IMR-90 (cell line): ENCODE data around the gene PLA2G3. TPM values are rescaled to one million over a fixed set of nuclear protein-coding genes. Genes with fewer than 3 reads are reported as not detected.

Experiments
- ATAC-seq: fragments of 200-7000 bp; cut with Tn5 transposase; 2 replicates; pipeline ENCODE4 v1.9.1; 2020; ENCODE audit warnings: low read depth, mild to moderate bottlenecking, moderate library complexity
- BruUV-seq: library from RNA; stranded (reverse); fragments of 400-500 nt; replicated peaks from 2 replicates; lab custom pipeline; 2021; lab: Mats Ljungman, UMichigan
- CTCF ChIA-PET: fragments of 300-600 bp; formaldehyde crosslinking; extraction: SDS; loops from one replicate; lab custom pipeline; 2021; ENCODE audit warnings: antibody characterized with exemption; lab: Yijun Ruan, JAX
- POLR2A ChIA-PET: fragments of 300-600 bp; sonication (Branson Sonifier 250); formaldehyde crosslinking; loops from one replicate; lab custom pipeline; 2022; ENCODE audit warnings: antibody characterized with exemption; ENCODE audit not compliant: unreplicated experiment; lab: Charles Lee
- DNase-seq: peaks from one replicate; pipeline ENCODE4 v3.0.0; 2013
- H2AFZ ChIP-seq: replicated peaks from 2 replicates; pipeline ENCODE3; 2013; ENCODE audit warnings: low read length, mild to moderate bottlenecking; ENCODE audit not compliant: poor library complexity
- H2AK5ac ChIP-seq: 2 replicates; pipeline ENCODE4 v1.6.1; 2013; ENCODE audit warnings: low read depth, low read length, inconsistent platforms
- H2AK9ac ChIP-seq: replicated peaks from 2 replicates; pipeline ENCODE3; 2013; ENCODE audit warnings: mild to moderate bottlenecking, low read depth, low read length, moderate library complexity; ENCODE audit not compliant: poor library complexity
- H2BK120ac ChIP-seq: 2 replicates; pipeline ENCODE4 v1.6.1; 2013; ENCODE audit warnings: low read depth, low read length, inconsistent platforms
- H2BK15ac ChIP-seq: 3 replicates; pipeline ENCODE4 v1.6.1; 2013; ENCODE audit warnings: low read depth, low read length, inconsistent platforms
- H2BK20ac ChIP-seq: 2 replicates; pipeline ENCODE4 v1.6.1; 2013; ENCODE audit warnings: low read depth, mild to moderate bottlenecking, inconsistent platforms, low read length, moderate library complexity
- H2BK5ac ChIP-seq: 2 replicates; pipeline ENCODE4 v1.6.1; 2013; ENCODE audit warnings: mild to moderate bottlenecking, low read depth, low read length, inconsistent platforms; ENCODE audit not compliant: poor library complexity, severe bottlenecking
- H3K14ac ChIP-seq: replicated peaks from 2 replicates; pipeline ENCODE4 v1.6.1; 2013; ENCODE audit warnings: low read depth, low read length, inconsistent platforms
- H3K18ac ChIP-seq: 2 replicates; pipeline ENCODE4 v1.6.1; 2013; ENCODE audit warnings: low read depth, low read length, control low read depth
- H3K23ac ChIP-seq: 2 replicates; pipeline ENCODE4 v1.6.1; 2013; ENCODE audit warnings: low read depth, low read length, inconsistent platforms
- H3K27ac ChIP-seq: 2 replicates; pipeline ENCODE4 v1.5.1; 2013; ENCODE audit warnings: mild to moderate bottlenecking, control low read depth, low read length; ENCODE audit not compliant: insufficient read depth
- H3K27me3 ChIP-seq: 2 replicates; pipeline ENCODE4 v1.6.1; 2013; ENCODE audit warnings: low read length; ENCODE audit not compliant: control insufficient read depth, insufficient read depth
- H3K36me3 ChIP-seq: 2 replicates; pipeline ENCODE4 v1.6.1; 2013; ENCODE audit warnings: low read length, mixed read lengths; ENCODE audit not compliant: control insufficient read depth, insufficient read depth
- H3K4ac ChIP-seq: 2 replicates; pipeline ENCODE4 v1.6.1; 2013; ENCODE audit warnings: low read depth, low read length, inconsistent platforms
- H3K4me1 ChIP-seq: 2 replicates; pipeline ENCODE4 v1.6.1; 2013; ENCODE audit warnings: low read length, mixed read lengths; ENCODE audit not compliant: control insufficient read depth, insufficient read depth
- H3K4me2 ChIP-seq: 2 replicates; pipeline ENCODE4 v1.6.1; 2013; ENCODE audit warnings: low read depth, mild to moderate bottlenecking, control low read depth, low read length, moderate library complexity
- H3K4me3 ChIP-seq: 2 replicates; pipeline ENCODE4 v1.5.1; 2013; ENCODE audit warnings: low read depth, mild to moderate bottlenecking, control low read depth, low read length, moderate library complexity; ENCODE audit not compliant: insufficient read depth
- H3K56ac ChIP-seq: 2 replicates; pipeline ENCODE4 v1.6.1; 2013; ENCODE audit warnings: low read length, inconsistent platforms; ENCODE audit not compliant: insufficient read depth; ENCODE audit errors: extremely low read depth
- H3K79me1 ChIP-seq, 2 experiments: 2 replicates each; pipeline ENCODE4 v1.6.1; 2013; ENCODE audit warnings: low read length in 2 of 2, inconsistent platforms in 1 of 2, low read depth in 1 of 2
- H3K9ac ChIP-seq: 2 replicates; pipeline ENCODE4 v1.6.1; 2013; ENCODE audit warnings: low read depth, low read length, control low read depth
- H3K9me1 ChIP-seq: 2 replicates; pipeline ENCODE4 v1.6.1; 2013; ENCODE audit warnings: low read length, inconsistent platforms; ENCODE audit not compliant: insufficient read depth
- H3K9me3 ChIP-seq: 2 replicates; pipeline ENCODE4 v1.6.1; 2013; ENCODE audit warnings: low read length; ENCODE audit not compliant: control insufficient read depth, insufficient read depth
- H4K20me1 ChIP-seq: 2 replicates; pipeline ENCODE4 v1.6.1; 2013; ENCODE audit warnings: low read length, inconsistent platforms; ENCODE audit not compliant: insufficient read depth
- H4K5ac ChIP-seq: 2 replicates; pipeline ENCODE4 v1.6.1; 2013; ENCODE audit warnings: mild to moderate bottlenecking, low read depth, low read length, control low read depth
- H4K8ac ChIP-seq, 2 experiments: 2 replicates each; pipeline ENCODE4 v1.6.1; 2013; ENCODE audit warnings: low read depth in 2 of 2, low read length in 2 of 2, control low read depth in 1 of 2, inconsistent platforms in 1 of 2
- H4K91ac ChIP-seq: 2 replicates; pipeline ENCODE4 v1.6.1; 2013; ENCODE audit warnings: low read depth, low read length, inconsistent platforms; ENCODE audit not compliant: insufficient read depth
- BHLHE40 ChIP-seq: fragments of 150-350 bp; IDR thresholded peaks from 2 replicates; pipeline ENCODE4 v1.6.1; 2016; ENCODE audit warnings: mild to moderate bottlenecking, low read depth, low read length
- CEBPB ChIP-seq: IDR thresholded peaks from 2 replicates; pipeline ENCODE4 v1.6.1; 2012; ENCODE audit warnings: low read depth, low read length, improper control_type of control experiment
- CHD1 ChIP-seq: IDR thresholded peaks from 2 replicates; pipeline ENCODE4 v1.6.1; 2012; ENCODE audit warnings: low read depth, low read length, improper control_type of control experiment
- CTCF ChIP-seq: conservative IDR thresholded peaks from 2 replicates; pipeline ENCODE4 v1.5.1; 2012; ENCODE audit warnings: mild to moderate bottlenecking, low read depth, low read length, improper control_type of control experiment
- ELK1 ChIP-seq: fragments of 150-350 bp; IDR thresholded peaks from 2 replicates; pipeline ENCODE4 v1.6.1; 2016; ENCODE audit warnings: low read depth, mild to moderate bottlenecking, low read length, moderate library complexity, borderline replicate concordance
- FOS ChIP-seq: fragments of 150-350 bp; IDR thresholded peaks from 2 replicates; pipeline ENCODE4 v1.6.1; 2016; ENCODE audit warnings: low read depth, low read length
- MAFK ChIP-seq: IDR thresholded peaks from 2 replicates; pipeline ENCODE4 v1.6.1; 2012; ENCODE audit warnings: low read depth, low read length, improper control_type of control experiment
- MAZ ChIP-seq: IDR thresholded peaks from 2 replicates; pipeline ENCODE4 v1.6.1; 2012; ENCODE audit warnings: low read depth, mild to moderate bottlenecking, low read length, improper control_type of control experiment, moderate library complexity, borderline replicate concordance
- MXI1 ChIP-seq: IDR thresholded peaks from 2 replicates; pipeline ENCODE4 v1.6.1; 2012; ENCODE audit warnings: low read depth, mild to moderate bottlenecking, low read length, moderate library complexity, borderline replicate concordance
- NFE2L2 ChIP-seq: fragments of 150-350 bp; IDR thresholded peaks from 2 replicates; pipeline ENCODE4 v1.6.1; 2016; ENCODE audit warnings: low read depth, mild to moderate bottlenecking, low read length
- POLR2A ChIP-seq: IDR thresholded peaks from 2 replicates; pipeline ENCODE4 v1.6.1; 2012; ENCODE audit warnings: mild to moderate bottlenecking, low read depth, low read length
- RAD21 ChIP-seq: IDR thresholded peaks from 2 replicates; pipeline ENCODE4 v1.6.1; 2012; ENCODE audit warnings: low read length, improper control_type of control experiment
- RCOR1 ChIP-seq: IDR thresholded peaks from 2 replicates; pipeline ENCODE4 v1.6.1; 2012; ENCODE audit warnings: mild to moderate bottlenecking, low read length, improper control_type of control experiment; ENCODE audit not compliant: insufficient replicate concordance
- RFX5 ChIP-seq: IDR thresholded peaks from 2 replicates; pipeline ENCODE4 v1.8.0; 2012; ENCODE audit warnings: low read depth, mild to moderate bottlenecking, low read length, moderate library complexity
- SMC3 ChIP-seq: fragments of 150-350 bp; IDR thresholded peaks from 2 replicates; pipeline ENCODE4 v1.6.1; 2016; ENCODE audit warnings: low read depth, mild to moderate bottlenecking, antibody characterized with exemption, low read length, moderate library complexity
- USF2 ChIP-seq: fragments of 150-350 bp; IDR thresholded peaks from 2 replicates; pipeline ENCODE4 v1.6.1; 2017; ENCODE audit warnings: mild to moderate bottlenecking, antibody characterized with exemption, low read length, low read depth
- WGBS, 2 experiments: methylation state at CpG; one replicate each; pipeline versions ENCODE4 v1.1.5 to v1.1.7; 2013; ENCODE audit warnings: missing lambda C conversion rate in 2 of 2; ENCODE audit not compliant: insufficient read length in 1 of 2; ENCODE audit errors: extremely low coverage in 2 of 2; 5-methylcytosine and 5-hydroxymethylcytosine counted together
- dilution Hi-C: fragments of 300-500 bp; cut with HindIII; formaldehyde crosslinking; loops from one replicate; pipeline ENCODE4 v1.14.3; 2018; ENCODE audit warnings: low sequenced_read_pairs; ENCODE audit not compliant: unreplicated experiment
- in situ Hi-C: fragments of 300-500 bp; cut with MboI; formaldehyde crosslinking; loops from 3 replicates; pipeline ENCODE4 v1.14.3; 2019; ENCODE audit warnings: low sequenced_read_pairs, inconsistent platforms, mixed read lengths
- intact Hi-C: fragments of 100-400 bp; cut with micrococcal nuclease; formaldehyde crosslinking; loops from 2 replicates; pipeline ENCODE4 v1.10.0; 2022
- polyA plus RNA-seq, 3 experiments: library from polyadenylated mRNA; depleted of rRNA; stranded (reverse); fragments of >200 nt; gene quantifications; 2 replicates each; pipeline ENCODE4 v1.2.3, GENCODE V29; 2012; ENCODE audit warnings: low replicate concordance in 1 of 3
- total RNA-seq: library from RNA; depleted of rRNA; stranded (reverse); fragments of >200 nt; gene quantifications from 2 replicates; pipeline ENCODE4 v1.2.3, GENCODE V29; 2012

The PLA2G3 gene
- total and polyA plus RNA-seq, 2 of the 4 experiments (the other 2 are of a cell fraction), result under 0.01 to 0.12 TPM

- intact Hi-C loops, result no loop called here
- no peak overlapping the region for H4K91ac ChIP-seq
- BruUV-seq, result no TSS peak
- no peak overlapping the region for H3K27ac ChIP-seq
- H3K4me2 ChIP-seq, result no peak overlapping the region
- no peak for ATAC-seq
- H3K14ac ChIP-seq, result no peak overlapping the region
- H4K8ac ChIP-seq, result no peak overlapping the region
- no peak overlapping the region for H2BK15ac ChIP-seq
- no peak overlapping the region for H2BK20ac ChIP-seq
- CTCF ChIA-PET, result interaction anchor here (1.1 kb wide), 1 partner anchor 35 kb away, joined by 3 read pairs; the partner anchor contains the start of gene SELENOM
- H3K4me1 ChIP-seq, result no peaks in the 10 kb centered on the region
- dilution Hi-C loops, result no loop called here
- 0 out of 2 replicates have a peak, but pooled peaks cover 5% of the 10 kb centered on the region for H3K9me1 ChIP-seq
- H3K79me1 ChIP-seq, result no peaks in the 10 kb centered on the region
- no peak overlapping the region for H3K4me3 ChIP-seq
- 100% methylated on average over 1 of the region's 4 CpGs; no CpG with 5 or more reads in 1 of the 2 experiments for WGBS, 2 experiments
- POLR2A ChIA-PET, result no interaction called here
- peaks cover 4% of the 10 kb centered on the region; the same call in 1 of the 2 replicates for H3K9me3 ChIP-seq
- no peaks in the 10 kb centered on the region for H3K36me3 ChIP-seq
- DNase-seq, result no peak
- H4K20me1 ChIP-seq, result no peaks in the 10 kb centered on the region
- H3K27me3 ChIP-seq, result peaks cover 28% of the 10 kb centered on the region
- no peak for TF ChIP-seq POLR2A
- no peak for TF ChIP-seq RFX5
- no peak for TF ChIP-seq SMC3
- no peak for TF ChIP-seq MAZ
- TF ChIP-seq CHD1, result no peak
- TF ChIP-seq ELK1, result no peak
- no peak for TF ChIP-seq USF2
- no peak for TF ChIP-seq MAFK
- no peak for TF ChIP-seq RAD21
- TF ChIP-seq NFE2L2, result no peak
- no peak for TF ChIP-seq RCOR1
- no peak for TF ChIP-seq CEBPB
- TF ChIP-seq CTCF, result no peak
- TF ChIP-seq MXI1, result no peak
- TF ChIP-seq BHLHE40, result no peak
- no peak for TF ChIP-seq FOS
- H2BK5ac ChIP-seq, result no peak overlapping the region
- no peak overlapping the region for H3K56ac ChIP-seq
- H3K23ac ChIP-seq, result no peak overlapping the region
- H3K18ac ChIP-seq, result no peak overlapping the region
- H2AK9ac ChIP-seq, result peak overlapping the region; percentile 19
- in situ Hi-C loops, result no loop called here
- no peak overlapping the region for H3K9ac ChIP-seq
- no peak overlapping the region for H2AFZ ChIP-seq
- no peak overlapping the region for H2BK120ac ChIP-seq
- H3K4ac ChIP-seq, result no peak overlapping the region; the same call in 1 of the 2 replicates
- no peak overlapping the region for H2AK5ac ChIP-seq
- no peak overlapping the region for H4K5ac ChIP-seq
These were observed 2.0 kb upstream of the PLA2G3 start for GRCh38 chr22:31142285-31142684.
